Measurements from ENCODE around the gene C1QTNF12. TPM values are rescaled to one million over a fixed set of nuclear protein-coding genes. Genes with fewer than 3 reads are reported as not detected.

The C1QTNF12 gene
- total RNA-seq, 1 experiment from 2014 or later, result 2.2 TPM

GRCh38 chr1:1226566-1227362 is 19.8 kb downstream of the C1QTNF12 start:
- Histone ChIP-seq H3K9me3 (ENCODE audit: low read length) (no peaks in the 10 kb centered on the region), H3K27me3 (ENCODE audit: low read length) (no peaks in the 10 kb centered on the region), H3K4me1 (ENCODE audit: low read length) (peaks cover 9% of the 10 kb centered on the region), H3K9me2 (replicated peaks; ENCODE audit: insufficient read depth, low read length) (no peaks in the 10 kb centered on the region), H3K79me2 (ENCODE audit: low read length) (peaks cover 45% of the 10 kb centered on the region), H2AFZ (ENCODE audit: low read length) (no peak overlapping the region), H4K20me1 (ENCODE audit: insufficient read depth, low read depth, low read length) (peaks cover 18% of the 10 kb centered on the region; the same call in 1 of the 2 replicates), H3K27ac (ENCODE audit: low read length) (no peak overlapping the region), H3K9ac (ENCODE audit: low read length) (no peak overlapping the region), H3K4me3 (ENCODE audit: low read length) (no peak overlapping the region), H3K4me2 (ENCODE audit: low read depth, low read length, poor library complexity, severe bottlenecking) (no peak overlapping the region), H3K36me3 (ENCODE audit: insufficient read depth, low read length) (peaks cover 6% of the 10 kb centered on the region; the same call in 1 of the 2 replicates)
- no peak for DNase-seq

DNA sequence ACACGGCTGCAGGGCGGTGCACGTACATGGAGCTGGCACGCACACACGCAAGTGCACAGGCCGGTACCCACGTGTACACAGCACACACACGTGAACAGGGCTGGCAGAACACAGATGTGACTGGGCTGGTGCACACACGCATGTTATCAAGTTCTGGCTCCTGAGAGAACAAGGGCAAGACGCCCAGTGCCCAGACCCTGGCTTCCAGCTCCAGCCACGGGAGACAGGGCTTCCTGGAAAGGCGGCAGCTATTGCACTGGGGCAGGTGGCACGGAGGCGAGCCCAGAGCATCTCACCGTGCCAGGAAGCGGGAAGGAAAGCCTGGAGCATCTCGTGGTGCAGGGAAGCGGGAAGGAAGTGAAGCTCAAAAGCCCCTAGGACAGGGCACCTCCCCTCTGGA is 20.6 kb downstream of the C1QTNF12 start:
- no peak for DNase-seq
- no peak overlapping the region for H3K4me2 ChIP-seq (ENCODE audit: low read depth, low read length, poor library complexity, severe bottlenecking)
- H3K27ac ChIP-seq (ENCODE audit: low read length), result no peak overlapping the region
- peaks cover 6% of the 10 kb centered on the region; the same call in 1 of the 2 replicates for H3K36me3 ChIP-seq (ENCODE audit: insufficient read depth, low read length)
- H2AFZ ChIP-seq (ENCODE audit: low read length), result no peak overlapping the region
- H3K9me3 ChIP-seq (ENCODE audit: low read length), result no peaks in the 10 kb centered on the region
- peaks cover 23% of the 10 kb centered on the region; the same call in 1 of the 2 replicates for H4K20me1 ChIP-seq (ENCODE audit: insufficient read depth, low read depth, low read length)
- no peak overlapping the region for H3K9ac ChIP-seq (ENCODE audit: low read length)
- H3K27me3 ChIP-seq (ENCODE audit: low read length), result no peaks in the 10 kb centered on the region
- no peak overlapping the region for H3K4me3 ChIP-seq (ENCODE audit: low read length)
- H3K79me2 ChIP-seq (ENCODE audit: low read length), result peaks cover 38% of the 10 kb centered on the region
- H3K4me1 ChIP-seq (ENCODE audit: low read length), result peaks cover 9% of the 10 kb centered on the region
- H3K9me2 ChIP-seq (replicated peaks; ENCODE audit: insufficient read depth, low read length), result no peaks in the 10 kb centered on the region

- Histone ChIP-seq H3K27me3 (ENCODE audit: low read length) (no peaks in the 10 kb centered on the region), H3K9ac (ENCODE audit: low read length) (no peak overlapping the region), H3K27ac (ENCODE audit: low read length) (no peak overlapping the region), H4K20me1 (ENCODE audit: insufficient read depth, low read depth, low read length) (peaks cover 23% of the 10 kb centered on the region; the same call in 1 of the 2 replicates), H3K4me3 (ENCODE audit: low read length) (no peak overlapping the region), H2AFZ (ENCODE audit: low read length) (no peak overlapping the region), H3K4me2 (ENCODE audit: low read depth, low read length, poor library complexity, severe bottlenecking) (no peak overlapping the region), H3K36me3 (ENCODE audit: insufficient read depth, low read length) (peaks cover 6% of the 10 kb centered on the region; the same call in 1 of the 2 replicates), H3K79me2 (ENCODE audit: low read length) (peaks cover 32% of the 10 kb centered on the region), H3K9me2 (replicated peaks; ENCODE audit: insufficient read depth, low read length) (no peaks in the 10 kb centered on the region), H3K9me3 (ENCODE audit: low read length) (no peaks in the 10 kb centered on the region), H3K4me1 (ENCODE audit: low read length) (peaks cover 4% of the 10 kb centered on the region)
- DNase-seq, result no peak
These were observed 21.2 kb downstream of the C1QTNF12 start for GRCh38 chr1:1225238-1225845.

DNA sequence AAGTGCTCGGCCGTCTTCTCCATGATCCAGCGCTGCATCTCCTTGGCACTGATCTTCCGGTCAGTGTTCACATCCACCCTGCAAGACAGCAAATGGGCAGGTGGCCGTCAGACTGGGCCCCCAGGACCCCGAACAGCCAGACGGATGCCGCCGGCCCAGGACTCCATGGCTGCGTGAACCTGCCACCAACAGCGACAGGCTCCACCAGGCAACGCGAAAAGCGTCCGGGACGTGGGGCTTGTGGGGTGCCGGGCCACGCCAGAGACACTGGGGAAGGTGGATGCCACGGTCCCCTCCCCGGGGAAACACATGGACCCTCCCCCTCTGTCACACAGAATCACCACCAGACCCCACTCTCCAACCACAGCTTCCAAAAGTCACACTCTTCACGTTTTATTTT is 22.6 kb downstream of the C1QTNF12 start:
- H3K4me1 ChIP-seq (ENCODE audit: low read length), result no peaks in the 10 kb centered on the region
- H3K9ac ChIP-seq (ENCODE audit: low read length), result no peak overlapping the region
- peaks cover 15% of the 10 kb centered on the region; the same call in 1 of the 2 replicates for H4K20me1 ChIP-seq (ENCODE audit: insufficient read depth, low read depth, low read length)
- H3K27ac ChIP-seq (ENCODE audit: low read length), result no peak overlapping the region
- no peak overlapping the region for H3K4me3 ChIP-seq (ENCODE audit: low read length)
- no peaks in the 10 kb centered on the region for H3K9me3 ChIP-seq (ENCODE audit: low read length)
- H3K27me3 ChIP-seq (ENCODE audit: low read length), result no peaks in the 10 kb centered on the region
- no peak overlapping the region for H2AFZ ChIP-seq (ENCODE audit: low read length)
- no peak overlapping the region for H3K4me2 ChIP-seq (ENCODE audit: low read depth, low read length, poor library complexity, severe bottlenecking)
- no peak for DNase-seq
- 0 out of 2 replicates have a peak, but pooled peaks cover 3% of the 10 kb centered on the region for H3K36me3 ChIP-seq (ENCODE audit: insufficient read depth, low read length)
- H3K9me2 ChIP-seq (replicated peaks; ENCODE audit: insufficient read depth, low read length), result no peaks in the 10 kb centered on the region
- H3K79me2 ChIP-seq (ENCODE audit: low read length), result peaks cover 18% of the 10 kb centered on the region

GRCh38 chr1:1223321-1223720 is 23.2 kb downstream of the C1QTNF12 start:
- H3K36me3 ChIP-seq (ENCODE audit: insufficient read depth, low read length), result 0 out of 2 replicates have a peak, but pooled peaks cover under 1% of the 10 kb centered on the region
- H3K4me1 ChIP-seq (ENCODE audit: low read length), result no peaks in the 10 kb centered on the region
- no peak overlapping the region for H3K9ac ChIP-seq (ENCODE audit: low read length)
- H3K9me3 ChIP-seq (ENCODE audit: low read length), result no peaks in the 10 kb centered on the region
- H3K79me2 ChIP-seq (ENCODE audit: low read length), result peaks cover 12% of the 10 kb centered on the region
- H3K9me2 ChIP-seq (replicated peaks; ENCODE audit: insufficient read depth, low read length), result no peaks in the 10 kb centered on the region
- H3K27ac ChIP-seq (ENCODE audit: low read length), result no peak overlapping the region
- no peak overlapping the region for H3K4me2 ChIP-seq (ENCODE audit: low read depth, low read length, poor library complexity, severe bottlenecking)
- 0 out of 2 replicates have a peak, but pooled peaks cover 10% of the 10 kb centered on the region for H4K20me1 ChIP-seq (ENCODE audit: insufficient read depth, low read depth, low read length)
- no peaks in the 10 kb centered on the region for H3K27me3 ChIP-seq (ENCODE audit: low read length)
- no peak overlapping the region for H3K4me3 ChIP-seq (ENCODE audit: low read length)
- no peak overlapping the region for H2AFZ ChIP-seq (ENCODE audit: low read length)
- no peak for DNase-seq

- Histone ChIP-seq H3K9me3 (ENCODE audit: low read length) (no peaks in the 10 kb centered on the region), H3K36me3 (ENCODE audit: insufficient read depth, low read length) (no peaks in the 10 kb centered on the region), H3K4me2 (ENCODE audit: low read depth, low read length, poor library complexity, severe bottlenecking) (no peak overlapping the region), H3K27me3 (ENCODE audit: low read length) (no peaks in the 10 kb centered on the region), H3K4me1 (ENCODE audit: low read length) (no peaks in the 10 kb centered on the region), H3K4me3 (ENCODE audit: low read length) (no peak overlapping the region), H3K79me2 (ENCODE audit: low read length) (peaks cover 8% of the 10 kb centered on the region; the same call in 1 of the 2 replicates), H3K9me2 (replicated peaks; ENCODE audit: insufficient read depth, low read length) (no peaks in the 10 kb centered on the region), H3K9ac (ENCODE audit: low read length) (no peak overlapping the region), H3K27ac (ENCODE audit: low read length) (no peak overlapping the region), H2AFZ (ENCODE audit: low read length) (no peak overlapping the region), H4K20me1 (ENCODE audit: insufficient read depth, low read depth, low read length) (0 out of 2 replicates have a peak, but pooled peaks cover 10% of the 10 kb centered on the region)
- DNase-seq, result no peak
These were observed 23.8 kb downstream of the C1QTNF12 start for GRCh38 chr1:1222575-1223225.

DNA sequence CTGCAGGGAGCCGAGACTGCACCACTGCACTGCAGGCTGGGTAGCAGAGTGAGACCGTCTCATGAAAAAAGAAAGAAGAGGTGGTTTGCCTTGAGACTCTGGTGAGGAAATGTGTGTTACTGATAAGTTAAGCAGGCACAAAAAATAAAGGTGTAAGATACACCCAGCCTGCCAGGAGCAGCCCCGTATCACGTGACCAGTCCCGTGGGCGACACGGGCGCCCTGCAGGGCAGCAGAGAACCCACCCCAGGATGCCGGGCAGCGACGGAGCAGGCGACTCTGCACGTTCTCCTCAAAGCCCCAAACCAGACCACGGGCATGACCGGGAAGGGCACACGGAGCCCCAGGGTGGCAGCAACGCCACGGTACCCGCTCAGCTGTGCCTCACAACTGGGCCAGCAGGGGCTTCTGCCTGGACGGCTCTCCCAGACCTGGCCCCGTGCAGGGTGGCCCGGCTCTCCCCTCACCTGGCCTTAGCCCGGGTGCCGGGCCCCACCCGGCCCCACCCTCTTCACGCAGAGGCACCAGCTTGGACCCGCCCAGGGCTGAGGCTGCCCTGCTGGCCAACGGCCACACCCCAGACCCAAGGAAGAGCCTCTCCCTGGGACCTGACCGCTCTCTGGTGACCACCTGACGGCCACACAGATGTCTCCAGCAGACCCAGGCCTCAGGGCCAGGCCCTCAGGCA is 24.5 kb downstream of the C1QTNF12 start:
- Histone ChIP-seq H4K20me1 (ENCODE audit: insufficient read depth, low read depth, low read length) (0 out of 2 replicates have a peak, but pooled peaks cover 10% of the 10 kb centered on the region), H3K4me1 (ENCODE audit: low read length) (no peaks in the 10 kb centered on the region), H3K79me2 (ENCODE audit: low read length) (peaks cover 5% of the 10 kb centered on the region; the same call in 1 of the 2 replicates), H3K4me3 (ENCODE audit: low read length) (no peak overlapping the region), H3K9me3 (ENCODE audit: low read length) (no peaks in the 10 kb centered on the region), H3K36me3 (ENCODE audit: insufficient read depth, low read length) (no peaks in the 10 kb centered on the region), H2AFZ (ENCODE audit: low read length) (no peak overlapping the region), H3K4me2 (ENCODE audit: low read depth, low read length, poor library complexity, severe bottlenecking) (no peak overlapping the region), H3K9ac (ENCODE audit: low read length) (no peak overlapping the region), H3K27ac (ENCODE audit: low read length) (no peak overlapping the region), H3K27me3 (ENCODE audit: low read length) (no peaks in the 10 kb centered on the region), H3K9me2 (replicated peaks; ENCODE audit: insufficient read depth, low read length) (no peaks in the 10 kb centered on the region)
- no peak for DNase-seq
